IMR-90 (cell line): Measurements from ENCODE around the gene ANKRD30BL. TPM values are rescaled to one million over a fixed set of nuclear protein-coding genes. Genes with fewer than 3 reads are reported as not detected.
"Not testable (repeated sequence)": the region's sequence is repeated elsewhere in the genome, so short reads cannot be mapped to it uniquely, and the experiment has no call there.

ENCODE experiments used
- ATAC-seq: fragments of 200-7000 bp; cut with Tn5 transposase; 2 replicates; pipeline ENCODE4 v1.9.1; 2020; ENCODE audit warnings: low read depth, mild to moderate bottlenecking, moderate library complexity
- BruUV-seq: library from RNA; stranded (reverse); fragments of 400-500 nt; replicated peaks from 2 replicates; lab custom pipeline; 2021; lab: Mats Ljungman, UMichigan
- CTCF ChIA-PET: fragments of 300-600 bp; formaldehyde crosslinking; extraction: SDS; loops from one replicate; lab custom pipeline; 2021; ENCODE audit warnings: antibody characterized with exemption; lab: Yijun Ruan, JAX
- POLR2A ChIA-PET: fragments of 300-600 bp; sonication (Branson Sonifier 250); formaldehyde crosslinking; loops from one replicate; lab custom pipeline; 2022; ENCODE audit warnings: antibody characterized with exemption; ENCODE audit not compliant: unreplicated experiment; lab: Charles Lee
- DNase-seq: peaks from one replicate; pipeline ENCODE4 v3.0.0; 2013
- H2AFZ ChIP-seq: replicated peaks from 2 replicates; pipeline ENCODE3; 2013; ENCODE audit warnings: low read length, mild to moderate bottlenecking; ENCODE audit not compliant: poor library complexity
- H2AK5ac ChIP-seq: 2 replicates; pipeline ENCODE4 v1.6.1; 2013; ENCODE audit warnings: low read depth, low read length, inconsistent platforms
- H2AK9ac ChIP-seq: replicated peaks from 2 replicates; pipeline ENCODE3; 2013; ENCODE audit warnings: mild to moderate bottlenecking, low read depth, low read length, moderate library complexity; ENCODE audit not compliant: poor library complexity
- H2BK120ac ChIP-seq: 2 replicates; pipeline ENCODE4 v1.6.1; 2013; ENCODE audit warnings: low read depth, low read length, inconsistent platforms
- H2BK15ac ChIP-seq: 3 replicates; pipeline ENCODE4 v1.6.1; 2013; ENCODE audit warnings: low read depth, low read length, inconsistent platforms
- H2BK20ac ChIP-seq: 2 replicates; pipeline ENCODE4 v1.6.1; 2013; ENCODE audit warnings: low read depth, mild to moderate bottlenecking, inconsistent platforms, low read length, moderate library complexity
- H2BK5ac ChIP-seq: 2 replicates; pipeline ENCODE4 v1.6.1; 2013; ENCODE audit warnings: mild to moderate bottlenecking, low read depth, low read length, inconsistent platforms; ENCODE audit not compliant: poor library complexity, severe bottlenecking
- H3K14ac ChIP-seq: replicated peaks from 2 replicates; pipeline ENCODE4 v1.6.1; 2013; ENCODE audit warnings: low read depth, low read length, inconsistent platforms
- H3K18ac ChIP-seq: 2 replicates; pipeline ENCODE4 v1.6.1; 2013; ENCODE audit warnings: low read depth, low read length, control low read depth
- H3K23ac ChIP-seq: 2 replicates; pipeline ENCODE4 v1.6.1; 2013; ENCODE audit warnings: low read depth, low read length, inconsistent platforms
- H3K27ac ChIP-seq: 2 replicates; pipeline ENCODE4 v1.5.1; 2013; ENCODE audit warnings: mild to moderate bottlenecking, control low read depth, low read length; ENCODE audit not compliant: insufficient read depth
- H3K27me3 ChIP-seq: 2 replicates; pipeline ENCODE4 v1.6.1; 2013; ENCODE audit warnings: low read length; ENCODE audit not compliant: control insufficient read depth, insufficient read depth
- H3K36me3 ChIP-seq: 2 replicates; pipeline ENCODE4 v1.6.1; 2013; ENCODE audit warnings: low read length, mixed read lengths; ENCODE audit not compliant: control insufficient read depth, insufficient read depth
- H3K4ac ChIP-seq: 2 replicates; pipeline ENCODE4 v1.6.1; 2013; ENCODE audit warnings: low read depth, low read length, inconsistent platforms
- H3K4me1 ChIP-seq: 2 replicates; pipeline ENCODE4 v1.6.1; 2013; ENCODE audit warnings: low read length, mixed read lengths; ENCODE audit not compliant: control insufficient read depth, insufficient read depth
- H3K4me2 ChIP-seq: 2 replicates; pipeline ENCODE4 v1.6.1; 2013; ENCODE audit warnings: low read depth, mild to moderate bottlenecking, control low read depth, low read length, moderate library complexity
- H3K4me3 ChIP-seq: 2 replicates; pipeline ENCODE4 v1.5.1; 2013; ENCODE audit warnings: low read depth, mild to moderate bottlenecking, control low read depth, low read length, moderate library complexity; ENCODE audit not compliant: insufficient read depth
- H3K56ac ChIP-seq: 2 replicates; pipeline ENCODE4 v1.6.1; 2013; ENCODE audit warnings: low read length, inconsistent platforms; ENCODE audit not compliant: insufficient read depth; ENCODE audit errors: extremely low read depth
- H3K79me1 ChIP-seq, 2 experiments: 2 replicates each; pipeline ENCODE4 v1.6.1; 2013; ENCODE audit warnings: low read length in 2 of 2, inconsistent platforms in 1 of 2, low read depth in 1 of 2
- H3K9ac ChIP-seq: 2 replicates; pipeline ENCODE4 v1.6.1; 2013; ENCODE audit warnings: low read depth, low read length, control low read depth
- H3K9me1 ChIP-seq: 2 replicates; pipeline ENCODE4 v1.6.1; 2013; ENCODE audit warnings: low read length, inconsistent platforms; ENCODE audit not compliant: insufficient read depth
- H3K9me3 ChIP-seq: 2 replicates; pipeline ENCODE4 v1.6.1; 2013; ENCODE audit warnings: low read length; ENCODE audit not compliant: control insufficient read depth, insufficient read depth
- H4K20me1 ChIP-seq: 2 replicates; pipeline ENCODE4 v1.6.1; 2013; ENCODE audit warnings: low read length, inconsistent platforms; ENCODE audit not compliant: insufficient read depth
- H4K5ac ChIP-seq: 2 replicates; pipeline ENCODE4 v1.6.1; 2013; ENCODE audit warnings: mild to moderate bottlenecking, low read depth, low read length, control low read depth
- H4K8ac ChIP-seq, 2 experiments: 2 replicates each; pipeline ENCODE4 v1.6.1; 2013; ENCODE audit warnings: low read depth in 2 of 2, low read length in 2 of 2, control low read depth in 1 of 2, inconsistent platforms in 1 of 2
- H4K91ac ChIP-seq: 2 replicates; pipeline ENCODE4 v1.6.1; 2013; ENCODE audit warnings: low read depth, low read length, inconsistent platforms; ENCODE audit not compliant: insufficient read depth
- CTCF ChIP-seq: conservative IDR thresholded peaks from 2 replicates; pipeline ENCODE4 v1.5.1; 2012; ENCODE audit warnings: mild to moderate bottlenecking, low read depth, low read length, improper control_type of control experiment
- RAD21 ChIP-seq: IDR thresholded peaks from 2 replicates; pipeline ENCODE4 v1.6.1; 2012; ENCODE audit warnings: low read length, improper control_type of control experiment
- SMC3 ChIP-seq: fragments of 150-350 bp; IDR thresholded peaks from 2 replicates; pipeline ENCODE4 v1.6.1; 2016; ENCODE audit warnings: low read depth, mild to moderate bottlenecking, antibody characterized with exemption, low read length, moderate library complexity
- WGBS, 2 experiments: methylation state at CpG; one replicate each; pipeline versions ENCODE4 v1.1.5 to v1.1.7; 2013; ENCODE audit warnings: missing lambda C conversion rate in 2 of 2; ENCODE audit not compliant: insufficient read length in 1 of 2; ENCODE audit errors: extremely low coverage in 2 of 2; 5-methylcytosine and 5-hydroxymethylcytosine counted together
- dilution Hi-C: fragments of 300-500 bp; cut with HindIII; formaldehyde crosslinking; loops from one replicate; pipeline ENCODE4 v1.14.3; 2018; ENCODE audit warnings: low sequenced_read_pairs; ENCODE audit not compliant: unreplicated experiment
- in situ Hi-C: fragments of 300-500 bp; cut with MboI; formaldehyde crosslinking; loops from 3 replicates; pipeline ENCODE4 v1.14.3; 2019; ENCODE audit warnings: low sequenced_read_pairs, inconsistent platforms, mixed read lengths
- intact Hi-C: fragments of 100-400 bp; cut with micrococcal nuclease; formaldehyde crosslinking; loops from 2 replicates; pipeline ENCODE4 v1.10.0; 2022
- microRNA-seq, 2 experiments: library from miRNA; stranded (forward) in 1 of 2; unstranded in 1 of 2; fragments of 10-50 nt in 1 of 2; fragments of <30 nt in 1 of 2; gene quantifications in 1 of 2; microRNA quantifications in 1 of 2; one replicate each; pipeline versions ENCODE3 to v1.1.0; 2013 to 2020; ENCODE audit not compliant: insufficient read depth in 1 of 2, insufficient read length in 1 of 2, unreplicated experiment in 1 of 2
- polyA plus RNA-seq, 3 experiments: library from polyadenylated mRNA; depleted of rRNA; stranded (reverse); fragments of >200 nt; gene quantifications; 2 replicates each; pipeline ENCODE4 v1.2.3, GENCODE V29; 2012; ENCODE audit warnings: low replicate concordance in 1 of 3
- small RNA-seq, 5 experiments: library from RNA; depleted of rRNA; stranded (forward); fragments of <200 nt; gene quantifications; one replicate each; pipeline ENCODE3, GENCODE V24; 2012
- total RNA-seq: library from RNA; depleted of rRNA; stranded (reverse); fragments of >200 nt; gene quantifications from 2 replicates; pipeline ENCODE4 v1.2.3, GENCODE V29; 2012

ANKRD30BL gene
- total and polyA plus RNA-seq, 2 of the 4 experiments (the other 2 are of a cell fraction): not detected

GRCh38 chr2:132146774-132147173 lies 15.0 kb downstream of the ANKRD30BL start:
- H3K27me3 ChIP-seq, H4K91ac ChIP-seq, H4K20me1 ChIP-seq, H2AK9ac ChIP-seq, H3K9ac ChIP-seq, H3K36me3 ChIP-seq, H2BK15ac ChIP-seq, H3K23ac ChIP-seq, H2BK5ac ChIP-seq, H3K9me3 ChIP-seq, CTCF ChIA-PET, POLR2A ChIA-PET, H3K18ac ChIP-seq, H4K8ac ChIP-seq, H3K14ac ChIP-seq, H3K9me1 ChIP-seq, ATAC-seq, H3K4ac ChIP-seq, H2BK120ac ChIP-seq, H3K27ac ChIP-seq, dilution Hi-C loops, H3K79me1 ChIP-seq, H3K4me1 ChIP-seq, BruUV-seq, H2BK20ac ChIP-seq, H4K5ac ChIP-seq, H3K4me2 ChIP-seq, H2AFZ ChIP-seq, H3K4me3 ChIP-seq, H3K56ac ChIP-seq, H2AK5ac ChIP-seq: not testable (repeated sequence)
- intact Hi-C loops (loop anchor here (1.0 to 5.0 kb wide), 3 partner anchors 289 to 733 kb away; no protein-coding TSS in a partner anchor), in situ Hi-C loops (loop anchor here (10.0 kb wide), 1 partner anchor 732 kb away; no protein-coding TSS in a partner anchor)
- WGBS, 2 experiments: no CpG with 5 or more reads among the region's 4 CpGs
- peak; percentile 26 for DNase-seq
- TF ChIP-seq RAD21 (peak; percentile 58), CTCF (peak; percentile 48), SMC3 (peak; percentile 43)

Small RNAs within 50 kb of the gene (microRNA-seq; reads per million reads assigned to microRNA genes)
- gene RNU6-1132P (ENCODE audit: insufficient read depth, insufficient read length): not detected

Small RNAs within 50 kb of the gene (small RNA-seq; reads per million reads assigned to genes)
- 0 reads per million in 5 experiments for gene RNU6-1132P
